HEK293 (cell line): ENCODE results near the gene CUEDC1.

ENCODE experiments used
- ZNF121 ChIP-seq: fragments of 450-650 bp; formaldehyde crosslinking; IDR thresholded peaks from 2 replicates; pipeline ENCODE4 v1.5.1; 2016; ENCODE audit warnings: missing biosample characterization, missing genetic modification characterization
- TF ChIP-seq, protein P1 (sequence below): fragments of 450-650 bp; formaldehyde crosslinking; IDR thresholded peaks from 2 replicates; pipeline ENCODE4 v1.5.1; 2016; ENCODE audit warnings: missing biosample characterization, missing genetic modification characterization, borderline replicate concordance
- TF ChIP-seq, protein P2 (sequence below): fragments of 450-650 bp; formaldehyde crosslinking; IDR thresholded peaks from 2 replicates; pipeline ENCODE4 v1.5.1; 2016; ENCODE audit warnings: missing biosample characterization, missing genetic modification characterization
- TF ChIP-seq, protein P3 (sequence below): fragments of 450-650 bp; formaldehyde crosslinking; IDR thresholded peaks from 2 replicates; pipeline ENCODE4 v1.5.1; 2016; ENCODE audit warnings: missing biosample characterization, missing genetic modification characterization, low read depth

DNA sequence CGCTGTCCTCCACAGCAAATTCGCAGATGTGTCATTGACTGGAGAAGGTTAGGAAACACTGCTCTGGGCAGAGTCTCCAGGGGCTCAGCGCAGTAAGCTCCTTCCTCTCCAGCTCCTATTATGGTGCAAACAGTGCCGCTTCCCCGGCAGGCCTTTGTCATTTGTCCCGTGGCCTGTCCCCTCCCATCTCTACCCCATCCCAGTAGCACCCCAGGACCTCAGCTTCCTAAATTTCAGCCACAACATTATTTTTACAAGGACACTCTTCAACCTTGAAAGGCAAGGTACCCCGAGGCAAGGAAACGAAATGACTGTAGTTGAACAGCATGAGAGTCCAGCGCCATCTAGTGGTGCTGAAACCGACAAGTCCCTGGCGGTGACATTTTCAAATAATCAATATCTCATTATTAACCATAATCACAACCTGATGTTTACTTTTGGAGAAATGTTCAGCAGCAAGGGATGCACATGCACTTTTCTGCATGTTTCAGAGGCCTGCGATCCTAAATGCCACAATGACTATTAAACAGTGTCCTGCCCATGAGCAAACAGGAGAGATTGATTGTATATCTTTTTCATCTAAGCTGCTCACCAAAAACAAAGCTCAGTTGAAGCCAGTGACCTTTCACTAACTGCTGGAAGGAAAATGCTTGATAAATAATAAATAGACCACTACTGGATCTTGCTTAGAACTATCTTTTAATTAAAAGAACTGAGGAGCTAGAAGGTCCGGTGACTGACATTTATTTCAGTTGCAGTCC, 121.9 kb downstream of the CUEDC1 start:
- TF ChIP-seq, protein P1, sequence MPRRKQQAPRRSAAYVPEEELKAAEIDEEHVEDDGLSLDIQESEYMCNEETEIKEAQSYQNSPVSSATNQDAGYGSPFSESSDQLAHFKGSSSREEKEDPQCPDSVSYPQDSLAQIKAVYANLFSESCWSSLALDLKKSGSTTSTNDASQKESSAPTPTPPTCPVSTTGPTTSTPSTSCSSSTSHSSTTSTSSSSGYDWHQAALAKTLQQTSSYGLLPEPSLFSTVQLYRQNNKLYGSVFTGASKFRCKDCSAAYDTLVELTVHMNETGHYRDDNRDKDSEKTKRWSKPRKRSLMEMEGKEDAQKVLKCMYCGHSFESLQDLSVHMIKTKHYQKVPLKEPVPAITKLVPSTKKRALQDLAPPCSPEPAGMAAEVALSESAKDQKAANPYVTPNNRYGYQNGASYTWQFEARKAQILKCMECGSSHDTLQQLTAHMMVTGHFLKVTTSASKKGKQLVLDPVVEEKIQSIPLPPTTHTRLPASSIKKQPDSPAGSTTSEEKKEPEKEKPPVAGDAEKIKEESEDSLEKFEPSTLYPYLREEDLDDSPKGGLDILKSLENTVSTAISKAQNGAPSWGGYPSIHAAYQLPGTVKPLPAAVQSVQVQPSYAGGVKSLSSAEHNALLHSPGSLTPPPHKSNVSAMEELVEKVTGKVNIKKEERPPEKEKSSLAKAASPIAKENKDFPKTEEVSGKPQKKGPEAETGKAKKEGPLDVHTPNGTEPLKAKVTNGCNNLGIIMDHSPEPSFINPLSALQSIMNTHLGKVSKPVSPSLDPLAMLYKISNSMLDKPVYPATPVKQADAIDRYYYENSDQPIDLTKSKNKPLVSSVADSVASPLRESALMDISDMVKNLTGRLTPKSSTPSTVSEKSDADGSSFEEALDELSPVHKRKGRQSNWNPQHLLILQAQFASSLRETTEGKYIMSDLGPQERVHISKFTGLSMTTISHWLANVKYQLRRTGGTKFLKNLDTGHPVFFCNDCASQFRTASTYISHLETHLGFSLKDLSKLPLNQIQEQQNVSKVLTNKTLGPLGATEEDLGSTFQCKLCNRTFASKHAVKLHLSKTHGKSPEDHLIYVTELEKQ (tag by site-specific recombination): no peak
- TF ChIP-seq, protein P2, sequence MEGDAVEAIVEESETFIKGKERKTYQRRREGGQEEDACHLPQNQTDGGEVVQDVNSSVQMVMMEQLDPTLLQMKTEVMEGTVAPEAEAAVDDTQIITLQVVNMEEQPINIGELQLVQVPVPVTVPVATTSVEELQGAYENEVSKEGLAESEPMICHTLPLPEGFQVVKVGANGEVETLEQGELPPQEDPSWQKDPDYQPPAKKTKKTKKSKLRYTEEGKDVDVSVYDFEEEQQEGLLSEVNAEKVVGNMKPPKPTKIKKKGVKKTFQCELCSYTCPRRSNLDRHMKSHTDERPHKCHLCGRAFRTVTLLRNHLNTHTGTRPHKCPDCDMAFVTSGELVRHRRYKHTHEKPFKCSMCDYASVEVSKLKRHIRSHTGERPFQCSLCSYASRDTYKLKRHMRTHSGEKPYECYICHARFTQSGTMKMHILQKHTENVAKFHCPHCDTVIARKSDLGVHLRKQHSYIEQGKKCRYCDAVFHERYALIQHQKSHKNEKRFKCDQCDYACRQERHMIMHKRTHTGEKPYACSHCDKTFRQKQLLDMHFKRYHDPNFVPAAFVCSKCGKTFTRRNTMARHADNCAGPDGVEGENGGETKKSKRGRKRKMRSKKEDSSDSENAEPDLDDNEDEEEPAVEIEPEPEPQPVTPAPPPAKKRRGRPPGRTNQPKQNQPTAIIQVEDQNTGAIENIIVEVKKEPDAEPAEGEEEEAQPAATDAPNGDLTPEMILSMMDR: peak; percentile 92
- no peak for TF ChIP-seq ZNF121 (tag by site-specific recombination)
- TF ChIP-seq, protein P3, sequence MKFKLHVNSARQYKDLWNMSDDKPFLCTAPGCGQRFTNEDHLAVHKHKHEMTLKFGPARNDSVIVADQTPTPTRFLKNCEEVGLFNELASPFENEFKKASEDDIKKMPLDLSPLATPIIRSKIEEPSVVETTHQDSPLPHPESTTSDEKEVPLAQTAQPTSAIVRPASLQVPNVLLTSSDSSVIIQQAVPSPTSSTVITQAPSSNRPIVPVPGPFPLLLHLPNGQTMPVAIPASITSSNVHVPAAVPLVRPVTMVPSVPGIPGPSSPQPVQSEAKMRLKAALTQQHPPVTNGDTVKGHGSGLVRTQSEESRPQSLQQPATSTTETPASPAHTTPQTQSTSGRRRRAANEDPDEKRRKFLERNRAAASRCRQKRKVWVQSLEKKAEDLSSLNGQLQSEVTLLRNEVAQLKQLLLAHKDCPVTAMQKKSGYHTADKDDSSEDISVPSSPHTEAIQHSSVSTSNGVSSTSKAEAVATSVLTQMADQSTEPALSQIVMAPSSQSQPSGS: no peak
